Peyer's patch (tissue), 4 donors: ENCODE measurements around the gene EWSR1.

Experiments used
- POLR2A ChIP-seq, 2 donors: fragments of 450-650 bp; IDR thresholded peaks; one replicate each; pipeline ENCODE4 v1.5.1; 2017; ENCODE audit warnings: antibody characterized with exemption in 2 of 2, mild to moderate bottlenecking in 2 of 2, moderate library complexity in 2 of 2
- TF ChIP-seq, protein P1 (sequence below), 6 experiments: fragments of 450-650 bp in 4 of 6; fragments of 200-600 bp in 2 of 6; sonication (generic) in 1 of 6; IDR thresholded peaks; one replicate each; pipeline ENCODE4 v1.5.1; 2017 to 2019; ENCODE audit warnings: antibody characterized with exemption in 6 of 6, mild to moderate bottlenecking in 3 of 6, moderate library complexity in 1 of 6

DNA sequence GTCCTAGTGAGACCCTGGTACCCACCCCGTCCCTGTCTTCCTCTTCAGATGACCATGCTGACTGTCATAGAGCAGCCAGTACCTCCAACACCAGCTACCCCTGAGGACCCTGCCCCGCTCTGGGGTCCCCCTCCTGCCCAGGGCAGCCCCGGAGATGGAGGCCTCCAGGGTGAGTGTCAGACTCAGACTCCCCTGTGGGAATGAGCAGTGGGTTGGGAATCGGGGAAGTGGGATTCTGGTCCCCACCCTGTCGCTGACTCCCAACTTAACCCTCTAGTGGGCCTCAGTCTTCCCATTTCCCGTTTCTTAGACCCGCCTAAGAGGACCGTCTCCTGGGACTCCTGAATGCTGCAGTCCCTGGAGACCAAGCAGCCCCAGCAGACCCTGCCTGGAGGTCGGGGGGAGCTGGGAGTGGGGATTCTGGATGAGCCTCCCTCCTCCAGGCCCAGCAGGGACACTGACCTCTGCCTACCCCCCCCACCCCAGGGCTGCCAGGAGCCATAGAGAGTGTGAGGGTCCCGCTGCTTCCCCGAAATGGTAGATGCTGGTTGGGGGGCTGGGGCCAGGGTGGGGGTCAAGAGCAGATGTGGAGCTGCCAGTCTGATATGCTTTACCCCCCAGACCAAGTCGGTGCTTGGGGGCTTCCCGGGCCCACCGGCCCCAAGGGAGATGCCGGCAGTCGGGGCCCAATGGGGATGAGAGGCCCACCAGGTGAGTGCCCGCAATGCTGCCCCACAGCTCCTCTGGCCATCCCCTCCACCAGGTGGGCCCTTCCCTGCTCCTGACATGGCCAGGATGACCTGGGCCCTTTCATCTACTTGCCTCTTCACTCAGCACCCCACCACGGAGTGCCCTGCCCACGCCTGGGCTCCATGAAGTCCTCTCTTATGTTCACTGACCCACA, 36.8 kb upstream of the EWSR1 start:
- TF ChIP-seq, protein P1, sequence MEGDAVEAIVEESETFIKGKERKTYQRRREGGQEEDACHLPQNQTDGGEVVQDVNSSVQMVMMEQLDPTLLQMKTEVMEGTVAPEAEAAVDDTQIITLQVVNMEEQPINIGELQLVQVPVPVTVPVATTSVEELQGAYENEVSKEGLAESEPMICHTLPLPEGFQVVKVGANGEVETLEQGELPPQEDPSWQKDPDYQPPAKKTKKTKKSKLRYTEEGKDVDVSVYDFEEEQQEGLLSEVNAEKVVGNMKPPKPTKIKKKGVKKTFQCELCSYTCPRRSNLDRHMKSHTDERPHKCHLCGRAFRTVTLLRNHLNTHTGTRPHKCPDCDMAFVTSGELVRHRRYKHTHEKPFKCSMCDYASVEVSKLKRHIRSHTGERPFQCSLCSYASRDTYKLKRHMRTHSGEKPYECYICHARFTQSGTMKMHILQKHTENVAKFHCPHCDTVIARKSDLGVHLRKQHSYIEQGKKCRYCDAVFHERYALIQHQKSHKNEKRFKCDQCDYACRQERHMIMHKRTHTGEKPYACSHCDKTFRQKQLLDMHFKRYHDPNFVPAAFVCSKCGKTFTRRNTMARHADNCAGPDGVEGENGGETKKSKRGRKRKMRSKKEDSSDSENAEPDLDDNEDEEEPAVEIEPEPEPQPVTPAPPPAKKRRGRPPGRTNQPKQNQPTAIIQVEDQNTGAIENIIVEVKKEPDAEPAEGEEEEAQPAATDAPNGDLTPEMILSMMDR (IDR thresholded peaks at IDR 0.05), result no peak
- no peak for TF ChIP-seq POLR2A (IDR thresholded peaks at IDR 0.05)
